HEK293T (cell line): ENCODE measurements around the gene DERA.
"Not testable (repeated sequence)": the region's sequence is repeated elsewhere in the genome, so short reads cannot be mapped to it uniquely, and the experiment has no call there.

Source experiments
- BHLHE40 ChIP-seq: fragments of 450-650 bp; IDR thresholded peaks from 2 replicates; pipeline ENCODE4 v1.6.1; 2016; ENCODE audit warnings: mild to moderate bottlenecking, moderate library complexity, borderline replicate concordance
- CTBP1 ChIP-seq: fragments of 450-650 bp; IDR thresholded peaks from 2 replicates; pipeline ENCODE4 v1.6.1; 2016; ENCODE audit warnings: borderline replicate concordance
- FOXA1 ChIP-seq: fragments of 450-650 bp; IDR thresholded peaks from 2 replicates; pipeline ENCODE4 v1.6.1; 2016; ENCODE audit warnings: mild to moderate bottlenecking
- FOXM1 ChIP-seq: fragments of 450-650 bp; IDR thresholded peaks from 2 replicates; pipeline ENCODE4 v1.6.1; 2017; ENCODE audit warnings: mild to moderate bottlenecking, borderline replicate concordance
- HDGF ChIP-seq: fragments of 450-650 bp; IDR thresholded peaks from 2 replicates; pipeline ENCODE4 v1.6.1; 2017; ENCODE audit warnings: antibody characterized with exemption, borderline replicate concordance
- SP1 ChIP-seq: fragments of 450-650 bp; IDR thresholded peaks from 2 replicates; pipeline ENCODE4 v1.6.1; 2017
- TF ChIP-seq, protein P1 (sequence below): fragments of 450-650 bp; IDR thresholded peaks from 2 replicates; pipeline ENCODE4 v1.6.1; 2016

DNA sequence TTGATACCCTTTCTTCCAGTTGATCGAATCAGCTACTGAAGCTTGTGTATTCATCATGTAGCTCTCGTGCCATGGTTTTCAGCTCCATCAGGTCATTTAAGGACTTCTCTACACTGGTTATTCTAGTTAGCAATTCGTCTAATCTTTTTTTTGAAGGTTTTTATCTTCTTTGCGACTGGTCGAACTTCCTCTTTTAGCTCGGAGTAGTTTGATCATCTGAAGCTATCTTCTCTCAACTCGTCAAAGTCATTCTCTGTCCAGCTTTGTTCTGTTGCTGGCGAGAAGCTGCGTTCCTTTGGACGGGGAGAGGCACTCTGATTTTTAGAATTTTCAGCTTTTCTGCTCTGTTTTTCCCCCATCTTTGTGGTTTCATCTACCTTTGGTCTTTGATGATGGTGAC is 37.3 kb downstream of the DERA start:
- TF ChIP-seq BHLHE40, FOXM1, FOXA1, HDGF, CTBP1, SP1: not testable (repeated sequence)
- TF ChIP-seq, protein P1, sequence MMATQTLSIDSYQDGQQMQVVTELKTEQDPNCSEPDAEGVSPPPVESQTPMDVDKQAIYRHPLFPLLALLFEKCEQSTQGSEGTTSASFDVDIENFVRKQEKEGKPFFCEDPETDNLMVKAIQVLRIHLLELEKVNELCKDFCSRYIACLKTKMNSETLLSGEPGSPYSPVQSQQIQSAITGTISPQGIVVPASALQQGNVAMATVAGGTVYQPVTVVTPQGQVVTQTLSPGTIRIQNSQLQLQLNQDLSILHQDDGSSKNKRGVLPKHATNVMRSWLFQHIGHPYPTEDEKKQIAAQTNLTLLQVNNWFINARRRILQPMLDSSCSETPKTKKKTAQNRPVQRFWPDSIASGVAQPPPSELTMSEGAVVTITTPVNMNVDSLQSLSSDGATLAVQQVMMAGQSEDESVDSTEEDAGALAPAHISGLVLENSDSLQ, result not testable (repeated sequence)
